Measurements from ENCODE around the gene CYBRD1. TPM values are rescaled to one million over a fixed set of nuclear protein-coding genes. Genes with fewer than 3 reads are reported as not detected.

The CYBRD1 gene
- total RNA-seq, 1 donor from 2014 or later, result 39.7 TPM

DNA sequence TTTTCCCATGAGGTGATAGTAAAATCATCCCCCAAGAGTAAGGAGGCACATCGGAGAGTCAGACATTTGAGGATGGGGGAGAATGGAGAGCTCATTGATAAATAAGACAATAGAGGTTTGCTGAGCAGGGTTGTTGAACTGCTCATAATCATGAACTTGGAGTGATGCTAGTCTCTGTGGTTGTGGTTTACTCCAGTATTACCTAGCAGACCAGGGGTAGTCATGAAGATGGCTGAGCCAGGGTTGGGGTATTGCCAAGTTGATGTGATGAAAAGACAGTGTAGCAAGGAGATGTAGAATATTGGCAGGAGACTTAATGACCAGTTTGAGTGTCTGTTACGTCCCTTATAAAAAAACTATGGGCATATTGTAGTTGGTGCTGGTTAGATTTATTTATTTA, 25.4 kb downstream of the CYBRD1 start:
- no peak for DNase-seq (ENCODE audit: low spot score)
- intact Hi-C loops (cut with DNase I), result no loop called here

DNA sequence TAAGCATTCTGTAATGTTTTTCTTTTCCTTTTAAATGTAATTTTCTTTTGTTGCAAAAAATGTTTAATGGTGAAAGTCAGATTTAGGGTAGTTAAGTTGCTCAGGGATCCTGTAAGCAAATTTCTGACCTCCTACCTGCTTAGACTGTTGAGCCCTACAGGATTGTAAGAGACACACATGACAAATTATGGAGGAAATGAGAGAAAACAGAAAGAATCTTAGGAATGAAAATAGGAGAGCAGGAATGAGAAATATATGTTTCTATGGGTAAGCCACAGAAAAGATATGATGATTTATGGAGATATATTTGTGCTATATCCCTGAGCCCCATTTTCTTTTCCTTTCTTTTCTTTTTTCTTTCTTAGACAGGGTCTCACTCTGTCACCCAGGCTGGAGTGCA, 28.3 kb downstream of the CYBRD1 start:
- no peak for DNase-seq (ENCODE audit: low spot score)
- intact Hi-C loops (cut with DNase I), result no loop called here

DNA sequence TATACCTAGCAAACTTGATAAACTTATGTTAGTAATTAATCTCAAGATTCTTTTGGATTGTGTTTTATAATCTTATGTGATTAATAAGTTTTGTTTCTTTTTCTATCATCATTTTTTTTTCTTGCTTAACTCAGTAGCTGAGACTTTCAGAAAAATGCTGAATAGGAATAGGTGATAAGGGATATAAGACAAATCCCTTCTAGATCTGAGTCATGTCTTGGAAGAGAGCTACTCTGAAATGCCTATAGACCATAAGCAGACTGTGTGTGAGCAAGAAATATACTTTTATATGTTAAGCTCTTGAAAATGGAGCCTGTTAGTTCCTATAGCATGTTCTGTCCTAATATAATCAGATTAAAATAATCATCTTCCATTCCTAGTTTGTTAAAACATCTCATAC, 29.6 kb downstream of the CYBRD1 start:
- intact Hi-C loops (cut with DNase I), result no loop called here
- DNase-seq (ENCODE audit: low spot score), result no peak

DNA sequence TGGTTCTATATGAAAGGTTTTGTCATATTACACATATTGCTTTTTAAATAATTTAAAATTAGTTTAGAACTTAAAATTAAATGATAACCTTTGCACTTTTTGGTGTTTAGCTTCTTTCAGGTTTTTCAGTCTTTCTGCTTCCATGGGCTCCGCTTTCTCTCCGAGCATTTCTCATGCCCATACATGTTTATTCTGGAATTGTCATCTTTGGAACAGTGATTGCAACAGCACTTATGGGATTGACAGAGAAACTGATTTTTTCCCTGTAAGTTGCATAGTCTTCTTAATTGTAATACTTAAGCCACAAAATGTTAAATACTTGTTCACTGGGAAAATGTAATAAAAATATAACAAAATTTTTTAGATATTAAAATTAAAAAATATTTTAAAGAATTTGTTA, 31.0 kb downstream of the CYBRD1 start:
- no peak for DNase-seq (ENCODE audit: low spot score)
- intact Hi-C loops (cut with DNase I), result no loop called here

DNA sequence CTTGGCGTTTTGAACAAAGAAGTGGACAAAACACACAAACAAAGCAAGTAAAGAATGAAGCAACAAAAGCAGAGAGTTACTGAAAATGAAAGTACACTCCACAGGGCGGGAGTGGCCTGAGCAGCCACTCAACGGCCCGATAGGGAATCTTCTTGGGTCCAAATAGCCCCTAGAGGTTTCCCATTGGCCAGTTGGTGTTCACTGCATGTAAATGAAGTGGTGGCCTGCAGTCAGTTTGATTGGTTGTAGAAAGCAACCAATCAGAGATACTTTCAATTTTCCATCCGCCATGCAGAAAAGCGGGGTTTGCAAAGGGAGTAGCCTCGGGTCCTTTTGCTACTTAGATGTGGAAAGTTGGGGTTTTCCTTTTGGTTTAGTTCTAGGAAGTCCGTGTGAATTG, 31.6 kb downstream of the CYBRD1 start:
- intact Hi-C loops (cut with DNase I), result no loop called here

DNA sequence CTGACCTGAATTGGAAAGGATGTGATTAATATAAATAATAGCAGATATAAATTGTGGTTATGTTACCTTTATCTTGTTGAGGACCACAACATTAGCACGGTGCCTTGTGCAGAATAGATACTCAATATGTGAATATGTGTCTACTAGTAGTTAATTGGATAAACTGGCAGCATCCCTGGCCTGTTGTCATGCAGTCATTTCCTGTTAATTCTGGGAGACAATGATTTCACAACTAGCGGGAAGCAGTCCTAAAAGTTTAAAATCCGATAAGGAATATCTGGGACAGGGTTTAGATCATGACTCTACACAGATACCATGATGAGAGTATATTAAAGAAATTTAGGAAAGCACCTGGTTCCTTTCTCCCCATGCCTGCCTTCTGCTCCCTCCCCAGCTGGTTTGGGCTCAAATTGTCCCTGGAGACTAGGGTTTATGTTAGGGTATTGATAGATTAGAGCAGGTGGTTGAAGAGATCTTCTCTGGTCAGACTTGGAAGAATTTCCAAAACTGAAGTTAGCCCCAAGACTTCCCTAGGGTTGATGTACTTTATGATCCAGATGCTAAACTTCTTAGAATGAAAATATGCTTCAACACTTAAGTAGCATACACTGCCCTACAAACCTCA, 32.8 kb downstream of the CYBRD1 start:
- no peak for DNase-seq (ENCODE audit: low spot score)
- intact Hi-C loops (cut with DNase I), result no loop called here

More for the DNA sequence above, 31.6 kb downstream of the CYBRD1 start:
- DNase-seq (ENCODE audit: low spot score), result no peak

DNA sequence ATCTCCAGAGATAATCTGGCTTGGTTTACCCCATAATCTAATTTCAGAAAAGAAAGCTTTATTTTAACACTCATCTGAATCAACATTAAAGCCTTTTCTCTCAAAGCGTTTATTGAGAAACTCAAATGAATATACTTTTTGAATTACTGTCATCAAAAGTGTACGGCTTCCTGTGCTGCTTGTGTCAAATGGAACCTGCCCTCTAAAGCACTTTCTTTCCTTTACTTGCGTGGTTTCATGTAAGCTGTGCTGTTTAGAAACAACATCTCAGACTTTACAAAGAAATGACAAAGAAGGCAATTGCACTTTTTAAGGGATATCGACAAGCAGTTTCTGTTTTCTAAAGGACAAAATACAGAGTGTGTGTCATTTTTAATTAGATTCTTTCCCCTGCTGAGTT, 35.1 kb downstream of the CYBRD1 start:
- intact Hi-C loops (cut with DNase I), result no loop called here
- DNase-seq (ENCODE audit: low spot score), result no peak

DNA sequence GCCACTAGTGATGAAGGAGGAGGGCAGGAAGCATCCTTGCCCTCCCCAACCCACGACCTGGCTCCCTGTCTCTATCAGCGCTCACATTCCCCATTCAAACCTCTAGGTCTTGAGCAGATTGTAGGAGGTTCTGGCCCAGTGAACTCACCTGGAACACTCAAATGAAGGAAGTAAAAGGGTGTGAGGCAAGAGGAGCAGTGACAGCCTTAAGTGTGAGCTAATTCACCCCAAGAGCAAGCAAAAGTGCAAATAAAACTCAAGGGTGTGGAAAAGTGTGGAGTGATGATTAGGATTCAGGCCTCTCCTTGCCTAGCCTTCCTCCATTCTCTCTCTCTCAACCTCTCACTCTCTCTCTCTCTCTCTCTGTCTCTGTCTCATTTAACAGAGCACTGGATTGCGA, 41.0 kb downstream of the CYBRD1 start:
- no peak for DNase-seq (ENCODE audit: low spot score)
- intact Hi-C loops (cut with DNase I), result no loop called here

DNA sequence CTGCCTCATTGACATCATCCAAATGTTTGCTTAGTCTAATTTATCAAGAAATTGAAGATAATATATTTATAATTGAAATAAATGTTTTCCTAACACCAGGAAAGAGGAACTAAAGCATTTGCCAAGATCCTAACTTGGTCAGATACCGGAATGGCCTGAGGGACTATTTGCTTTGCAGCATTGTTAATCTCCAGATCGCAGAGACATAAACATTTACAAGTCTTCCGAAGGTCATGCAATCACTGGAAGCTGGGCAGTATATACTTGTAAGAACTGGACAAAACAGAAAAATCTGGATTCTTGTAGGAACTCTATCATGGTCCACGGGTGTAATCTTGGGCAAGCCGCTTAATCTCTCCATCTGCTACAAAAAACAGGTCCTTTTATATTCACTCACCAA, 42.2 kb downstream of the CYBRD1 start:
- intact Hi-C loops (cut with DNase I), result no loop called here
- no peak for DNase-seq (ENCODE audit: low spot score)

DNA sequence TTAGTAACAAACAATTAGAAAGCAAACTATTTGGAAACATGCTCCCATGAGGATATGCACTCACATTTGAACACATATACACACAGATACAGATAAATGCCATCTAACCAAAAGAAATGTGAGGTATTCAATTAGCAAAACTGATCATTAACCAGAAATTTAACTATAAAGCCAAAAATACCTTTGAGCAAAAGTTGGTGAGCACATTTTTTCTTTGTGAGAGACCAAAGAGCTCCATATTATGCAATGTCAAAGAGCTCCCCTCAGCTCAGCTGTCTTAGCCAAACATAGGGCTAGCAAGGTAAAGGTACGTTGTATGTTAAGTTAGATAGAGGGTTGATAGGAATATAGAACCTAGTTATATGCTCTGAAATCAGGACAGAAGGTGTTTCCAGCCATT, 43.8 kb downstream of the CYBRD1 start:
- no peak for DNase-seq (ENCODE audit: low spot score)
- intact Hi-C loops (cut with DNase I), result no loop called here

DNA sequence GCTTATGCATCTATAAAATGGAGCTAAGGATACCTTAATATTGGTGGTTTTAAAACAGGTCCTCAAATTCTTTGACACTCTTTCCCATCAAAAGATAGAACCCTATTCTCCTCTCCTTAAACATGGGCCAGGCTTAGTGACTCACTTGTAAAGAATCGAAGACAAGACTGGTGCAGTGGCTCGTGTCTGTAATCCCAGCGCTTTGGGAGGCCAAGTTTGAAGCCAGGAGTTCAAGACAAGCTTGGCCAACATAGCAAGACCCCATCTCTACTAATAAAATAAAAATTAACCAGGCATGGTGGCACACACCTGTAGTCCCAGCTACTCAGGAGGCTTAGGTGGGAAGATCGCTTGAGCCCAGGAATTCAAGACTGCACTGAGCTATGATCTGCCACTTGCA, 44.5 kb downstream of the CYBRD1 start:
- no peak for DNase-seq (ENCODE audit: low spot score)
- intact Hi-C loops (cut with DNase I), result no loop called here

DNA sequence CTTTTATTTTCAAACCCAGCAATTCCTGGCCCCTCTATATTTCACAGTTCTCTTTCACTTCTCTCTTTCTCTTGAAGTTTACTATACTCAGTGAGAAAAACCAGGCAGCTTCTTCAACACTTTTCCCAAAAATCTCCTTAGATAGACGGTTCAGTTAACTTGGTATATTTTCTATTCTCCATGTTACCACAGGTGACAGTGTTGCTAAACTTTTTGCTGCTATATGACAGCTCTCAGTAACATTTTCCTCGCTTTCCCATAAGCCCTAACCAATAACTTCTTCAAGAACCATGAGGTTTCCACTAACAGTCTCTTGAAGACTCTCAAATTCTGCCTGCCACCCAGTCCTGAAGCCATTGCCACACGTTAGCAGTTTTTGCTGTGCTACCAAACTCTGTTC, 45.8 kb downstream of the CYBRD1 start:
- intact Hi-C loops (cut with DNase I), result no loop called here
- DNase-seq (ENCODE audit: low spot score), result no peak

DNA sequence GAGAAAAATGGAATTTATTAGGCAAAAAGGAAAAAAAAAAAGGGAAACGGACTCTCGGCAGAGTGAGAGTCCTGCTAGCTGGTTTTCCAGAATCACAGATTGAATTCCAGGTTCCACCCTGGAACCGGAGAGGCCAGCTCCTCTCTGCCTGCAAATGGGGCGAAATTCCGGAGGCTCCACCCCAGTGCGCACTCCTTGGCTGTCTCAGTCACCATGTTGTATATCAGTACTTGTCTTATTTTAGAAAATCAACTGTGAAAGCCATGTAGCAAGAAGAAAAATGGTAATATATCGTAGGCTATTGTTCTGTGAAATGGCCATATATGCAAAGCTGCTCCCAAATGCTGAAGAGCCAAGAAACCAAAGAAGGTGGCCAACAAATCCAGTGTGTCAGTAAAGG, 49.4 kb downstream of the CYBRD1 start:
- intact Hi-C loops (cut with DNase I), result no loop called here
- DNase-seq (ENCODE audit: low spot score), result no peak

DNA sequence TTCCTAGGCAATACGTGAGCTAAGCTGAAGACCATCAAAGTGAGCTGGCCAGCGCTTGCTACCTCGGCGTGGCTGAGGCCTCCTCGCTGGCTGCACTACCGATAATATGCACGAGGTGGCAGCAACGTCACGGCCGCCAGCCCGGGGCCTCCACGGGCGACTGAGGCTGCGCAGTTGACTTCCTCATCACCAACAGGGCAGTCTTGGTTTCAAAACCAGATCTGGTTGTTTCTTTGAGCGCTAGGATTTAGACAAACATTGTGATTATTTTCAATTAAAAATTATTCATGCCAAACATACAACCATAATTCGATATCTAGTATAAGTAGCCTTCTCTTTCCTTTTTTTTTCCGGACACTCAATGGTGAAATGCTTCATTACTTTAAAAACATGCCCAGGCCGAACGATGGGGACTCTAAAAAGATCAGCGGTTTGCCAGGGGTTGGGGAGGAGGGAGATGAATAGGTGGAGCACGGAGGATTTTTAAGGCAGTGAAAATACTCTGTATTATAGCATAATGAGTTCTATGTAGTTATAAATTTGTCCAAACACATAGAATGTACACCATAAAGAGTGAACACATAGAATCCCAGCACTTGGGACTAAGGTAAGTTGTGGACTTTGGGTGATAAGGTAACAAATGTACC, 52.0 kb downstream of the CYBRD1 start:
- intact Hi-C loops (cut with DNase I), result no loop called here
- DNase-seq (ENCODE audit: low spot score), result peak; percentile 93

DNA sequence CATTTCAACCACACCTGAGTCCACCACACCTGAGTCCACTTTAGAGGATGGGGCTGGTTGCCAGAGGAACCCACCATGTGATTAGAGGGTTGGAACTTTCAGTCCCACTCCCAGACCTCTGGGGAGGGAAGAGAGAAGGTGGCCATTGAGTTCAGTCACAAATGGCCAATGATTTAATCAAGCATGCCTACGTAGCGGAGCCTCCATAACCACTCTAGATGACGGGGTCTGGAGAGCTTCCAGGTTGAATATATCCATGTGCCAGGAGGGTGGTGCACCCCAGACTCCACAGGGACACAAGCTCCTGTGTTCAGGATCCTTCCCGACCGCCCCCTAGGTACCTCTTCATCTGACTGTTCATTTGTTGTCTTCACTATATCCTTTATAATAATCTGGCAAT, 53.3 kb downstream of the CYBRD1 start:
- DNase-seq (ENCODE audit: low spot score), result no peak
- intact Hi-C loops (cut with DNase I), result no loop called here

DNA sequence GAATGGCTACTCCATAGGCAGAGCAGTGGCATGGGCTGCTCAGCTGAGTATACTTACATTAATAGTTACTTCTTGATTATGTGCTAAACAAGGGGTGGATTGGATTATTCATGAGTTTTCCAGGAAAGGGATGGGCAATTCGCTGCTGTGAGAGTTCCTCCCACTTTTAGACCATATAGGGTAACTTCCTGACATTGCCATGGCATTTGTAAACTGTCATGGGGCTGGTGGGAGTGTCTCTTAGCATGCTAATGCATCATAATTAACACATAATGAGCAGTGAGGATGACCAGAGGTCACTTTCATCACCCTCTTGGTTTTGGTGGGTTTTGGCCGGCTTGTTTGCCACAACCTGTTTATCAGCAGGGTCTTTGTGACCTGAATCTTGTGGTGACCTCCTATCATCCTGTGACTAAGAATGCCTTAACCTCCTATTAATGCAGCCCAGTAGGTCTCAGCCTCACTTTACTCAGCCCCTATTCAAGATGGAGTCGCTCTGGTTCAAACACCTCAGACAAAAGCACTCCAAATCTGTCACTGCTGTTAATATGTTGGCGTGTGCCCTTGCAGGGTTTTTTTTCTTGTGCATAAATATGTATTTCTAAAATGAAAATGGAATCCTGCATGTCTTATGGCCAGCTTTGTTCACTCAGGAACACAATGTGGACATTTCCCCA, 56.0 kb downstream of the CYBRD1 start:
- intact Hi-C loops (cut with DNase I), result no loop called here
- DNase-seq (ENCODE audit: low spot score), result no peak

DNA sequence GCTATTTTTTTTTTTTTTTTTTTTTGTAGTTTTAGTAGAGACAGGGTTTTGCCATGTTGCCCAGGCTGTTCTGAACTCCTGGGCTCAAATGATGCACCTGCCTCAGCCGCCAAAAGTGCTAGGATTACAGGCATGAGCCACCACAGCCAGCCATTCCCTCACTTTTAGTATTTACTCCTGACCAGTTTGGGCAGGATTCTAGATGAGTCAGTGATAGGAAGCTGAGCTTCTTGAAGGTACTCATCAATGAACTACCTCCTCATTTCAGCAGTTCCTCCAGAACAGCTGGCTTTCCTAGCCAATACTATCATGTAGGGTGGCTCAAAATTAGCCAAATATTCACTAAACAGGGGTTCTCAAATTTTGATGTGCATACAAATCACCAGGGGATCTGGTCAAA, 57.2 kb downstream of the CYBRD1 start:
- intact Hi-C loops (cut with DNase I), result no loop called here
- no peak for DNase-seq (ENCODE audit: low spot score)

DNA sequence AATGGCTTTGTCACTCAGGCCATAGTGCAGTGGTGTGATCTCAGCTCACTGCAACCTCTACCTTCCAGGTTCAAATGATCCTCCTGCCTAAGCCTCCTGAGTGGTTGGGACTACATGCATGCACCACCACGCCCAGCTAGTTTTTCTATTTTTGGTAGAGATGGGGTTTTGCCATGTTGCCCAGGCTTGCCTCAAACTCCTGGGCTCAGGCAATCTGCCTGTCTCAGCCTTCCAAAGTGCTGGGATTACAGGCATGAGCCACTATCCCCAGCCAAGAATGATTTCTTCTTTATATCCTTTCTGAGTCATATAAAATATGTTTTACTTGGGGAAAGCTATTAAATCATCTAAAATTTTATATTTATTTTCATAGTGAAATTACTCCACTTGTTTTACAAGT, 61.3 kb downstream of the CYBRD1 start:
- DNase-seq (ENCODE audit: low spot score), result no peak
- intact Hi-C loops (cut with DNase I), result no loop called here

DNA sequence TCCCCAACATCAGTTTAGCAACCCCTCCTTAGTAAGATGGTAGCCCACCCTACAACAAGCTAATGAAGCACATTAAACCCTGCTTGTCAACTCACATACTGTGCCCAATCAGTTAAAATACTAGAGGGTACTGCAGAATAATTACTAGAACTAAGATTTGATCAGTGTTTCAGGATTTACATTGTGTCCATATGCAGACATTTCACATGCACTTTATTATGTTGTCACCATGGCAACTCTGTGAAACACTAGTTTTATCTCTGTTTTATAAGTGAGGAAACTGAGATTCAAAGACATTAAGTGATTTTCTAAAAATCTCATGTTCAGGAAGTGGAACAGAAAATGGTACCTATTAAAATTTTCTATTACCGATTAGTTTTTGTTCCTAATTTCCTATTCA, 61.7 kb downstream of the CYBRD1 start:
- DNase-seq (ENCODE audit: low spot score), result no peak
- intact Hi-C loops (cut with DNase I), result no loop called here

DNA sequence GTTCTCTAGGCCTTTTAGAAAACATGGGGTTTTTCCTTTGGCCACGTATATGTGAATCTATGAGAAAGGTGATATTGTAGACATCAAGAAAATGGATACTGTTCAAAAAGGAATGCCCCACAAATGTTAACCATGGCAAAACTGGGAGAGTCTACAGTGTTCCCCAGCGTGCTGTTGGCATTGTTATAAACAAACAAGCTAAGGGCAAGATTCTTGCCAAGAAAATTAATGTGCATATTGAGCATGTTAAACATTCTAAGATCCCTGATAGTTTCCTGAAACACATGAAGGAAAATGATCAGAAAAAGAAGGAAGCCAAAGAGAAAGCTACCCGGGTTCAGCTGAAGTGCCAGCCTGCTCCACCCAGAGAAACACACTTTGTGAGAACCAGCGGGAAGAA, 64.9 kb downstream of the CYBRD1 start:
- no peak for DNase-seq (ENCODE audit: low spot score)
- intact Hi-C loops (cut with DNase I), result no loop called here

DNA sequence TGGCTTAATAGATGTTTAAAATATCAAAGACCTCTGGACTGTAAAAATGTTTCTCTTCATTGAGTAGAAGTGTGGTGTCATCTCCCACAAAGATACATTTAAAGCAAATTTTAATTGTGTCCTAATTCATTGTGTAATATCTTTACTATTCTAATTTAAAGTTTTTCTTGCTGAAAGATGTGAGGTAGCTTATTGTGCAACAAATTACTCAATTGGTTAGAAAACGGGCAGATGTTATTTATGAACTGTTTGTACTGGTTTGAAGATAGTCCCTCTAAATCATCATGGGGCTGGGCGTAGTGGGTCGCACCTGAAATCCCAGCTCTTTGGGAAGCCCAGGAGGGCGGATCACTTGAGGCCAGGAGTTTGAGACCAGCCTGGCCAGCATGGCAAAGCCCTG, 65.3 kb downstream of the CYBRD1 start:
- intact Hi-C loops (cut with DNase I), result no loop called here
- no peak for DNase-seq (ENCODE audit: low spot score)

All from cardiac septum (tissue), 1 donor.